22Rv1 (cell line): ENCODE data around the gene ATP8A1.

Source experiments
- ZFX ChIP-seq: fragments of 450-650 bp; IDR thresholded peaks from 2 replicates; pipeline ENCODE4 v1.6.1; 2017; ENCODE audit warnings: antibody characterized with exemption, borderline replicate concordance
- TF ChIP-seq, protein P1 (sequence below): fragments of 450-650 bp; IDR thresholded peaks from 2 replicates; pipeline ENCODE4 v1.5.1; 2017; ENCODE audit warnings: mild to moderate bottlenecking

DNA sequence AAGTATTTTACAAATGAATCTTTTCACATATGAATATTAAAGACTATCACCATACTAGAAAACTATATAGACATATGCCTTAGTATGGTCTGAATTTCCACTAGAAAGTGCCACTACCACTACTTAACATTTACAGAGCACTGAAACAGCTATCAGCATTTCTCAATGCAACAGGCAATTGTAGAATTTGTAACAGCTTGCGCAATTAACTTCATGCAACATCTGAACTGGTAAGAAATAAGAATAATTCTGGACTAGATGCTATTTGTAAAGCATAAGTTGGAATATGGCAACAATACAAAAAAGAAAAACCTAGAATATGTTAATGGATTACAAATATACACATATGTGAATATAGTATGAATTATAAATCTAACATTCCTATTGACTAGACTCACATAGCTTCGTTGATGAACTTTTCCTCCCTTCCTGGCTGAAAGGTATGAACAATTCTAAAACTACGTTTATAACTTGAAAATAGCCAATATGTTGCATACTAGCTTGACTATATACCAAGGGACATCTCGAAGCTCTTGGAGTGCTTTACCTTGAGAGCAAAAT is 82.0 kb downstream of the ATP8A1 start:
- TF ChIP-seq, protein P1, sequence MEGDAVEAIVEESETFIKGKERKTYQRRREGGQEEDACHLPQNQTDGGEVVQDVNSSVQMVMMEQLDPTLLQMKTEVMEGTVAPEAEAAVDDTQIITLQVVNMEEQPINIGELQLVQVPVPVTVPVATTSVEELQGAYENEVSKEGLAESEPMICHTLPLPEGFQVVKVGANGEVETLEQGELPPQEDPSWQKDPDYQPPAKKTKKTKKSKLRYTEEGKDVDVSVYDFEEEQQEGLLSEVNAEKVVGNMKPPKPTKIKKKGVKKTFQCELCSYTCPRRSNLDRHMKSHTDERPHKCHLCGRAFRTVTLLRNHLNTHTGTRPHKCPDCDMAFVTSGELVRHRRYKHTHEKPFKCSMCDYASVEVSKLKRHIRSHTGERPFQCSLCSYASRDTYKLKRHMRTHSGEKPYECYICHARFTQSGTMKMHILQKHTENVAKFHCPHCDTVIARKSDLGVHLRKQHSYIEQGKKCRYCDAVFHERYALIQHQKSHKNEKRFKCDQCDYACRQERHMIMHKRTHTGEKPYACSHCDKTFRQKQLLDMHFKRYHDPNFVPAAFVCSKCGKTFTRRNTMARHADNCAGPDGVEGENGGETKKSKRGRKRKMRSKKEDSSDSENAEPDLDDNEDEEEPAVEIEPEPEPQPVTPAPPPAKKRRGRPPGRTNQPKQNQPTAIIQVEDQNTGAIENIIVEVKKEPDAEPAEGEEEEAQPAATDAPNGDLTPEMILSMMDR = no peak
- no peak for TF ChIP-seq ZFX
